ENCODE measurements around the gene ADAMTSL3.
"Not testable (repeated sequence)": the region's sequence is repeated elsewhere in the genome, so short reads cannot be mapped to it uniquely, and the experiment has no call there.

The ADAMTSL3 gene

DNA sequence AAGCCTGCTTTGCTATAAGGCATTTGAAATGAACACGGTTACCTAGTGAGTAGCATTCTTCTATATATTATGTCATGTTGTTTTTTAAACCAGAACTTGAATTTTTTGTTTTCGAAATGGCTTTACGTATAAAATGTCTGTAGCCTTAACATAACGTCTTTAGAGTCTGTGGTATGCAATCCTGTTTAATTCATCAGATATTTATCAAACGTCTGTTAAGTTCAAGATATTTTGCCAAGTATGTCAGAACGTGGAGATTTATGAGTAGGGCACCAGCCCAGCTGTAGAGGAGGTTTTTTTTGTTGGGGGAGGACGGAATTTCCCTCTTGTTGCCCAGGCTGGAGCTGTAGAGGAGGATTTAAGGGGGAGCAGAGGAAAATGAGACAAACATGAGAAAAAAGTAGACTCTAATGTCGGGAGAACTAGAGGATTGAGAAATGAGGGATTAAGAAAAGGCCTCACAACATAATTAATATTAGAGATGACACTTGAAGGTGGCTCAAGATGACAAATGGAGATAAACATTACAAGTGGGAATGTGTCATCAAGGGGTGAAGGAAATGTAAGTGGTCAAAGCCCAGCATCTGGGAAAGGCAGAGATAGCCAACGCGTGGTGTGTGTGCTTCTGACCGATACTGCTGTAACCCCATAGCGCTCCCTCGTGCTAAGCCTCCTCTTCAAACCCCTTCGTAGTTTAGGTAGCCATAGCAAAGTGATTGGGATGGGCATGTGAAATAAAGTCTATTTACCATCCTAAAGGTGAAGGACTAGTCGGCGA lies 427.7 kb downstream of the ADAMTSL3 start:
- DNase-seq (ENCODE audit: low read depth in 2 of 2), result no peak

GRCh38 chr15:84082739-84083138 lies 428.8 kb downstream of the ADAMTSL3 start:
- DNase-seq (ENCODE audit: low read depth in 2 of 2), result no peak

DNA sequence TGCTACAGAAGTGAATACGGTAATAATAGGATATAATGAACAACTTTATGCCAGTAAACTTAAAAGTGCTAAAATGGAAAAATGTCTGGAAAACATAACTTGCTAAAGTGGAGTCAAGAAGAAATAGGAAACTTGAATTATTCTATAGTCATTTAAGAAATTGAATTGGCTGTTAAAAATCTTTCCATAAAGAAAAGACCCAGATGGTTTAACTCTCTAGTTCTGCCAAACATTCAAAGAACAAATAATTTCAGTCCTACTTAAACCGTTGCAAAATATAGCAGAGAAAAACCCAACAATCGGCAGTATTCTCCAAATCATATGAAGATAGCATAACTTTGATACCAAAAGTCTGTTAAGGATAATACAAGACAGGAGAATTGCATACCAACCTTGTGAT lies 432.1 kb downstream of the ADAMTSL3 start:
- not testable (repeated sequence) for DNase-seq (ENCODE audit: low read depth in 2 of 2)
